Kidney capillary endothelial cell (primary cell): ENCODE results near the gene DEPDC1B.
"Not testable (repeated sequence)": the region's sequence is repeated elsewhere in the genome, so short reads cannot be mapped to it uniquely, and the experiment has no call there.

ENCODE experiments used
- DNase-seq: peaks from one replicate; pipeline ENCODE4 v3.0.0-alpha.2; 2018; ENCODE audit warnings: low spot score

Gene DEPDC1B

DNA sequence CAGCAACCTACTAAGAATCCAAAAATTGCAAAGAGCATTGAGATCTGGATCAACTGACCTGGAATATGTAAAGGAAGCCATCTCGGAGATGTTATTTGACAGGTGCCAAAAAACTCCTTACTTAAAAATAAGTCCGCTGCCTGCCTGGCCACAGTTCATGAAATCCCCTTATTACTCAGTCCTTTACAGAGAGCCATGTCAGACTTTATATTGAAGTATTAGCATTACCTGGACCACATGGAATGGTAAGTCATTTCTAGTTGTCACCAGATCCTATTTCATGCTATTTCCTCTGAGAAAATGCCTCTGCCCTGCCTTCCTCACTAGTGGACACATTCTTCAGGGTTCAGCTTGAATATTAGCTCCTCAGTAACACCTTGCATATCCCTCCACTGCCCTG lies 115.7 kb downstream of the DEPDC1B start:
- no peak for DNase-seq

DNA sequence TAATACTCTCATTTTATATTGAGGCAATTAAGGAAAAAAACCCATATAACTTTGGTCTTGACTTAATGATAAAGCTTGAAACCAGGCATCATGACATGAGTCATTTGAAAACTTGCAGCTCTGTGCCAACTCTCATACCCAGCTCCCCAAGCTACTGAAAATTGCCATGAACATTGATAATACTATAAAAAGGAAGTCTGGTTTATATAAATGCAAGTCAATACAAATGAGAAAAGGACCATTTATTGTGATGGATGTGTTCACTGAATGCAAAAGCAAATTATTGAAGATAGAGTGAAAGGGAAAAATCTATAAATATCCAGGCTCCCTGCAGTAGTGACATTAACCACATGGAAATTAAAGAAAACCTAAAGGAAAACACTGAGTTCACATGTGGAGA lies 116.3 kb downstream of the DEPDC1B start:
- no peak for DNase-seq

- DNase-seq, result no peak
Observed at GRCh38 chr5:60578315-60578714, 121.7 kb downstream of the DEPDC1B start.

- no peak for DNase-seq
Observed at GRCh38 chr5:60577116-60577515, 122.8 kb downstream of the DEPDC1B start.

DNA sequence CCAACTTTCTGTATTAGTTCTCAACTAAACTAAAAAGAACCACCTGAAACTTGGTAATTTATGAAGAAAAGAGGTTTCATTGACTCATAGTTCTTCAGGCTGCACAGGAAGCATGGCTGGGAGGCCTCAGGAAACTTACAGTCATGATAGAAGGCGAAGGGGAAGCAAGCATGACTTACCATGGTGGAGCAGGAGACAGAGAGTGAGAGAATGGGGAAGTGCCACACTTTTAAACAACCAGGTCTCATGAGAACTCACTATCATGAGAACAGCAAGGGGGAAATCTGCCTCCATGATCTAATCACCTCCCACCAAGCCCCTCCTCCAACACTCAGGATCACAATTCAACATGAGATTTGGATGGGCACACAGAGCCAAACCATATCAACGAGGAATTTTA lies 123.5 kb downstream of the DEPDC1B start:
- no peak for DNase-seq

DNA sequence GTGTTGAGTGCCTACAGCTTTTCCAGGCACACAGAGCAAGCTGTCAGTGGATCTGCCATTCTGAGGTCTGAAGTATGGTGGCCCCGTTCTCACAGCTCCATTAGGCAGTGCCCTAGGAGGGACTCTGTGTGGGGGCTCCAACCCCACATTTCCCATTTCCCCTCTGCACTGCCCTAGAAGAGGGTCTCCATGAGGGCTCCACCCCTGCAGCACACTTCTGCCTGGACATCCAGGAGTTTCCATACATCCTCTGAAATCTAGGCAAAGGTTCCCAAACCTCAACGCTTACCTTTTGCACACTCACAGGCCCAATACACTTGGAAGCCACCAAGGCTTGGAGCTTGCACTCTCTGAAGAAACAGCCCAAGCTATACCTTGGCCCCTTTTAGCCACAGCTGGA lies 131.3 kb downstream of the DEPDC1B start:
- DNase-seq, result no peak

DNA sequence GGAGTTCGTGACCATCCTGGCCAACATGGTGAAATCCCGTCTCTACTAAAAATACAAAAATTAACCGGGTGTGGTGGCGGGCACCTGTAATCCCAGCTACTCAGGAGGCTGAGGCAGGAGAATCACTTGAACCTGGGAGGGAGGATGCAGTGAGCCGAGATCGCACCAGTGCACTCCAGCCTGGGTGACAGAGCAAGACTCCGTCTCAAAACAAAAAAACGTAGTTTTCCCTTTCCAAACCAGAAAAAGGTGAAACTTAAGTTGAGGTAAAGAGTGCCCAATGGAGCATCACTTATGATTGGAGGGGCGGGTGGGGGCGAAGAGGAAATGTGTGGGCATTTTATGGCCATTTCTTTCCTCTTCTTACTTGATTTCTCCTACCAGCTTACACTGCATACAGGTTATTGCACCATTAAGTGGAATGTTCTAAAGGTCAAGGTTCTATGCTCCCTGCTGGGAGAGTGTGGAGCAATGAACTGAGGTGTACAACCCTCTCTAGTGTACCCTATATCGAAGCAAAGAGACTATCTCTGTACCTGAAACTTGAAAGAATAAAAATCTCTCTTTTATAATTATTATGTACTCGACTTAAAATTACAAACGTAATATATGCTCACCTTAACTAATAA lies 136.2 kb downstream of the DEPDC1B start:
- DNase-seq, result no peak

GRCh38 chr5:60553291-60553690 lies 146.7 kb downstream of the DEPDC1B start:
- not testable (repeated sequence) for DNase-seq

DNA sequence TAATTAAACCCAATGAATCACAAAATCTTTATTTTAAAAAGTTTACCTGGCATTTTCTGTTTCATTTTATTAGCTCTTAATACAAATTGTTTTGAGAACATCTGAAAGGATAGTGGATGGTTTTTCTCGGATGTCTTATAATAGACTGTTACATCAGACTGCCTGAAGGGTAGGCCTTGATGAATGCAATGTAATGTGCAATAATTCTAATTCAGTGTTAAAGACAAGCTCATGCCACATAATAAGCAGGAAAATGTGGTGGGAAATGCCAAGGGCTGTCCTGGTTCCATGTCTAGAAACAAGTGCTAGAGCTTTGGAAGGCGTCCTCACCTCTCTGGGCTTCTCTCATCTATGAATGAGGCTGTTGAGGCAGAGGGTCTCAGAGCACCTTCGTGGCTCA lies 148.1 kb downstream of the DEPDC1B start:
- no peak for DNase-seq

DNA sequence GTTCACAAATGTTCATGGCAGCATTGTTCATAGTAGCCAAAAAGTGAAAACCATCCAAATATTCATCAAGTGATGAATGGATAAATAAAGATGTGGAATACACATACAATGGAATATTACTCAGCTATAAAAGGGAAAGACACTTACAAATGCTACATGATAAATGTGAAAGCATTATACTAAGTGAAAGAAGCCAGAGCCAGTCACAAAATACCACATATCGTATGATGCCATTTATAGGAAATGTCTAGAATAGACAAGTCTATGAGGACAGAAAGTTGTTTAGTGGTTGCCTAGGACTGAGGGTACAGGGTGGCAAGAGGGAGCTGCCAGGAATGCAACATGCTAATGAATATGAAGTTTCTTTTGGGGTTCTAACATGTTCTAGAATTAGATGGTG lies 148.7 kb downstream of the DEPDC1B start:
- DNase-seq, result no peak

- DNase-seq, result no peak
Observed at GRCh38 chr5:60550311-60550710, 149.7 kb downstream of the DEPDC1B start.

GRCh38 chr5:60549841-60550240 lies 150.1 kb downstream of the DEPDC1B start:
- DNase-seq, result no peak
